Measurements from ENCODE around the gene SLC25A1. TPM values are rescaled to one million over a fixed set of nuclear protein-coding genes. Genes with fewer than 3 reads are reported as not detected.

The SLC25A1 gene
- total and polyA plus RNA-seq, 2 experiments from 2014 or later = 141 to 242 TPM

DNA sequence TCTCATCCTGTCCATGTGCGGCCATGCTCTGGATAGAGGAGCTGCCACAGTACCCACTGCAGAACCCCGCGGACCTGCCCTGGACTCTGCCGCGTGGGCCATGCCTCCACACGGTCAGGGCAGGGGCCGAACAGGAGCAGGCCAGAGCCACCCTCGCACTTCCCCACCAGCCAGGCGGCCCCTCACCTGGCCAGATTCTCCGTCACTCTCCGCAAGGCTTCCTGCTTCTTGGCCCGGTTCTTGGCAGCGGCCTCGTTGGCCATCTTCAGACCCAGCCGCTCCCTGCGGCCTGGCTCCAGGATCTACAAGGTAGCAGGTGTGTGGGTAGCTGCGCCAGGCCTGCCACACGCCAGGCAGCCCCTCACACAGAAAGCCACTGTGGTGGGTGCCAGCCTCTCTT, 43.7 kb downstream of the SLC25A1 start:
- Histone ChIP-seq H2AFZ (no peak overlapping the region), H4K20me1 (replicated peaks; ENCODE audit: insufficient read depth) (no peaks in the 10 kb centered on the region), H3K4me2 (no peak overlapping the region), H3K4me1 (ENCODE audit: insufficient read depth) (no peaks in the 10 kb centered on the region), H3K27me3 (ENCODE audit: insufficient read depth) (no peaks in the 10 kb centered on the region), H3K27ac (ENCODE audit: low read depth) (no peak overlapping the region), H3F3A (replicated peaks; ENCODE audit: low read depth) (no peaks in the 10 kb centered on the region), H3K36me3 (ENCODE audit: insufficient read depth) (no peaks in the 10 kb centered on the region), H3K9me2 (ENCODE audit: insufficient read depth) (no peaks in the 10 kb centered on the region), H3K79me2 (replicated peaks; ENCODE audit: insufficient read depth) (no peaks in the 10 kb centered on the region), H3K4me3 (no peak overlapping the region)
- no peaks in the 10 kb centered on the region for H3K9me3 Mint-ChIP-seq
- H3K4me3 Mint-ChIP-seq = no peak overlapping the region
- H3K36me3 Mint-ChIP-seq (ENCODE audit: low read depth) = peaks cover 43% of the 10 kb centered on the region
- no peak overlapping the region for H3K27ac Mint-ChIP-seq
- peaks cover 7% of the 10 kb centered on the region for H3K27me3 Mint-ChIP-seq (ENCODE audit: insufficient read depth, low read depth, poor library complexity)
- ATAC-seq = no peak
- H3K4me1 Mint-ChIP-seq = peaks cover 7% of the 10 kb centered on the region; the same call in 1 of the 3 replicates
- TF ChIP-seq EZH2phosphoT487 (IDR thresholded peaks at IDR 0.05; ENCODE audit: unreplicated experiment) = no peak
- TF ChIP-seq, protein P1, sequence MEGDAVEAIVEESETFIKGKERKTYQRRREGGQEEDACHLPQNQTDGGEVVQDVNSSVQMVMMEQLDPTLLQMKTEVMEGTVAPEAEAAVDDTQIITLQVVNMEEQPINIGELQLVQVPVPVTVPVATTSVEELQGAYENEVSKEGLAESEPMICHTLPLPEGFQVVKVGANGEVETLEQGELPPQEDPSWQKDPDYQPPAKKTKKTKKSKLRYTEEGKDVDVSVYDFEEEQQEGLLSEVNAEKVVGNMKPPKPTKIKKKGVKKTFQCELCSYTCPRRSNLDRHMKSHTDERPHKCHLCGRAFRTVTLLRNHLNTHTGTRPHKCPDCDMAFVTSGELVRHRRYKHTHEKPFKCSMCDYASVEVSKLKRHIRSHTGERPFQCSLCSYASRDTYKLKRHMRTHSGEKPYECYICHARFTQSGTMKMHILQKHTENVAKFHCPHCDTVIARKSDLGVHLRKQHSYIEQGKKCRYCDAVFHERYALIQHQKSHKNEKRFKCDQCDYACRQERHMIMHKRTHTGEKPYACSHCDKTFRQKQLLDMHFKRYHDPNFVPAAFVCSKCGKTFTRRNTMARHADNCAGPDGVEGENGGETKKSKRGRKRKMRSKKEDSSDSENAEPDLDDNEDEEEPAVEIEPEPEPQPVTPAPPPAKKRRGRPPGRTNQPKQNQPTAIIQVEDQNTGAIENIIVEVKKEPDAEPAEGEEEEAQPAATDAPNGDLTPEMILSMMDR (conservative IDR thresholded peaks at IDR 0.05; ENCODE audit: low read depth in 2 of 2) = no peak
- no peak for TF ChIP-seq JUNB (IDR thresholded peaks at IDR 0.05; ENCODE audit: unreplicated experiment)
- TF ChIP-seq, protein P2, sequence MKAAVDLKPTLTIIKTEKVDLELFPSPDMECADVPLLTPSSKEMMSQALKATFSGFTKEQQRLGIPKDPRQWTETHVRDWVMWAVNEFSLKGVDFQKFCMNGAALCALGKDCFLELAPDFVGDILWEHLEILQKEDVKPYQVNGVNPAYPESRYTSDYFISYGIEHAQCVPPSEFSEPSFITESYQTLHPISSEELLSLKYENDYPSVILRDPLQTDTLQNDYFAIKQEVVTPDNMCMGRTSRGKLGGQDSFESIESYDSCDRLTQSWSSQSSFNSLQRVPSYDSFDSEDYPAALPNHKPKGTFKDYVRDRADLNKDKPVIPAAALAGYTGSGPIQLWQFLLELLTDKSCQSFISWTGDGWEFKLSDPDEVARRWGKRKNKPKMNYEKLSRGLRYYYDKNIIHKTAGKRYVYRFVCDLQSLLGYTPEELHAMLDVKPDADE (IDR thresholded peaks at IDR 0.05) = no peak
- TF ChIP-seq ZNF331 (CRISPR knock-in tag; IDR thresholded peaks at IDR 0.05; ENCODE audit: low read depth) = no peak
- TF ChIP-seq, protein P3, sequence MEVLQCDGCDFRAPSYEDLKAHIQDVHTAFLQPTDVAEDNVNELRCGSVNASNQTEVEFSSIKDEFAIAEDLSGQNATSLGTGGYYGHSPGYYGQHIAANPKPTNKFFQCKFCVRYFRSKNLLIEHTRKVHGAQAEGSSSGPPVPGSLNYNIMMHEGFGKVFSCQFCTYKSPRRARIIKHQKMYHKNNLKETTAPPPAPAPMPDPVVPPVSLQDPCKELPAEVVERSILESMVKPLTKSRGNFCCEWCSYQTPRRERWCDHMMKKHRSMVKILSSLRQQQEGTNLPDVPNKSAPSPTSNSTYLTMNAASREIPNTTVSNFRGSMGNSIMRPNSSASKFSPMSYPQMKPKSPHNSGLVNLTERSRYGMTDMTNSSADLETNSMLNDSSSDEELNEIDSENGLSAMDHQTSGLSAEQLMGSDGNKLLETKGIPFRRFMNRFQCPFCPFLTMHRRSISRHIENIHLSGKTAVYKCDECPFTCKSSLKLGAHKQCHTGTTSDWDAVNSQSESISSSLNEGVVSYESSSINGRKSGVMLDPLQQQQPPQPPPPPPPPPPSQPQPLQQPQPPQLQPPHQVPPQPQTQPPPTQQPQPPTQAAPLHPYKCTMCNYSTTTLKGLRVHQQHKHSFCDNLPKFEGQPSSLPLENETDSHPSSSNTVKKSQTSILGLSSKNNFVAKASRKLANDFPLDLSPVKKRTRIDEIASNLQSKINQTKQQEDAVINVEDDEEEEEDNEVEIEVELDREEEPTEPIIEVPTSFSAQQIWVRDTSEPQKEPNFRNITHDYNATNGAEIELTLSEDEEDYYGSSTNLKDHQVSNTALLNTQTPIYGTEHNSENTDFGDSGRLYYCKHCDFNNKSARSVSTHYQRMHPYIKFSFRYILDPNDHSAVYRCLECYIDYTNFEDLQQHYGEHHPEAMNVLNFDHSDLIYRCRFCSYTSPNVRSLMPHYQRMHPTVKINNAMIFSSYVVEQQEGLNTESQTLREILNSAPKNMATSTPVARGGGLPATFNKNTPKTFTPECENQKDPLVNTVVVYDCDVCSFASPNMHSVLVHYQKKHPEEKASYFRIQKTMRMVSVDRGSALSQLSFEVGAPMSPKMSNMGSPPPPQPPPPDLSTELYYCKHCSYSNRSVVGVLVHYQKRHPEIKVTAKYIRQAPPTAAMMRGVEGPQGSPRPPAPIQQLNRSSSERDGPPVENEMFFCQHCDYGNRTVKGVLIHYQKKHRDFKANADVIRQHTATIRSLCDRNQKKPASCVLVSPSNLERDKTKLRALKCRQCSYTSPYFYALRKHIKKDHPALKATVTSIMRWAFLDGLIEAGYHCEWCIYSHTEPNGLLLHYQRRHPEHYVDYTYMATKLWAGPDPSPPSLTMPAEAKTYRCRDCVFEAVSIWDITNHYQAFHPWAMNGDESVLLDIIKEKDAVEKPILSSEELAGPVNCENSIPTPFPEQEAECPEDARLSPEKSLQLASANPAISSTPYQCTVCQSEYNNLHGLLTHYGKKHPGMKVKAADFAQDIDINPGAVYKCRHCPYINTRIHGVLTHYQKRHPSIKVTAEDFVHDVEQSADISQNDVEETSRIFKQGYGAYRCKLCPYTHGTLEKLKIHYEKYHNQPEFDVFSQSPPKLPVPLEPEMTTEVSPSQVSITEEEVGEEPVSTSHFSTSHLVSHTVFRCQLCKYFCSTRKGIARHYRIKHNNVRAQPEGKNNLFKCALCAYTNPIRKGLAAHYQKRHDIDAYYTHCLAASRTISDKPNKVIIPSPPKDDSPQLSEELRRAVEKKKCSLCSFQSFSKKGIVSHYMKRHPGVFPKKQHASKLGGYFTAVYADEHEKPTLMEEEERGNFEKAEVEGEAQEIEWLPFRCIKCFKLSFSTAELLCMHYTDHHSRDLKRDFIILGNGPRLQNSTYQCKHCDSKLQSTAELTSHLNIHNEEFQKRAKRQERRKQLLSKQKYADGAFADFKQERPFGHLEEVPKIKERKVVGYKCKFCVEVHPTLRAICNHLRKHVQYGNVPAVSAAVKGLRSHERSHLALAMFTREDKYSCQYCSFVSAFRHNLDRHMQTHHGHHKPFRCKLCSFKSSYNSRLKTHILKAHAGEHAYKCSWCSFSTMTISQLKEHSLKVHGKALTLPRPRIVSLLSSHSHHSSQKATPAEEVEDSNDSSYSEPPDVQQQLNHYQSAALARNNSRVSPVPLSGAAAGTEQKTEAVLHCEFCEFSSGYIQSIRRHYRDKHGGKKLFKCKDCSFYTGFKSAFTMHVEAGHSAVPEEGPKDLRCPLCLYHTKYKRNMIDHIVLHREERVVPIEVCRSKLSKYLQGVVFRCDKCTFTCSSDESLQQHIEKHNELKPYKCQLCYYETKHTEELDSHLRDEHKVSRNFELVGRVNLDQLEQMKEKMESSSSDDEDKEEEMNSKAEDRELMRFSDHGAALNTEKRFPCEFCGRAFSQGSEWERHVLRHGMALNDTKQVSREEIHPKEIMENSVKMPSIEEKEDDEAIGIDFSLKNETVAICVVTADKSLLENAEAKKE (CRISPR knock-in tag; IDR thresholded peaks at IDR 0.05) = no peak
- TF ChIP-seq, protein P4, sequence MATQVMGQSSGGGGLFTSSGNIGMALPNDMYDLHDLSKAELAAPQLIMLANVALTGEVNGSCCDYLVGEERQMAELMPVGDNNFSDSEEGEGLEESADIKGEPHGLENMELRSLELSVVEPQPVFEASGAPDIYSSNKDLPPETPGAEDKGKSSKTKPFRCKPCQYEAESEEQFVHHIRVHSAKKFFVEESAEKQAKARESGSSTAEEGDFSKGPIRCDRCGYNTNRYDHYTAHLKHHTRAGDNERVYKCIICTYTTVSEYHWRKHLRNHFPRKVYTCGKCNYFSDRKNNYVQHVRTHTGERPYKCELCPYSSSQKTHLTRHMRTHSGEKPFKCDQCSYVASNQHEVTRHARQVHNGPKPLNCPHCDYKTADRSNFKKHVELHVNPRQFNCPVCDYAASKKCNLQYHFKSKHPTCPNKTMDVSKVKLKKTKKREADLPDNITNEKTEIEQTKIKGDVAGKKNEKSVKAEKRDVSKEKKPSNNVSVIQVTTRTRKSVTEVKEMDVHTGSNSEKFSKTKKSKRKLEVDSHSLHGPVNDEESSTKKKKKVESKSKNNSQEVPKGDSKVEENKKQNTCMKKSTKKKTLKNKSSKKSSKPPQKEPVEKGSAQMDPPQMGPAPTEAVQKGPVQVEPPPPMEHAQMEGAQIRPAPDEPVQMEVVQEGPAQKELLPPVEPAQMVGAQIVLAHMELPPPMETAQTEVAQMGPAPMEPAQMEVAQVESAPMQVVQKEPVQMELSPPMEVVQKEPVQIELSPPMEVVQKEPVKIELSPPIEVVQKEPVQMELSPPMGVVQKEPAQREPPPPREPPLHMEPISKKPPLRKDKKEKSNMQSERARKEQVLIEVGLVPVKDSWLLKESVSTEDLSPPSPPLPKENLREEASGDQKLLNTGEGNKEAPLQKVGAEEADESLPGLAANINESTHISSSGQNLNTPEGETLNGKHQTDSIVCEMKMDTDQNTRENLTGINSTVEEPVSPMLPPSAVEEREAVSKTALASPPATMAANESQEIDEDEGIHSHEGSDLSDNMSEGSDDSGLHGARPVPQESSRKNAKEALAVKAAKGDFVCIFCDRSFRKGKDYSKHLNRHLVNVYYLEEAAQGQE (IDR thresholded peaks at IDR 0.05; ENCODE audit: unreplicated experiment) = no peak
- TF ChIP-seq NANOG (IDR thresholded peaks at IDR 0.05; ENCODE audit: borderline replicate concordance) = no peak
- no peak for TF ChIP-seq STAT1 (IDR thresholded peaks at IDR 0.05; ENCODE audit: unreplicated experiment)
- no peak for TF ChIP-seq ZNF114 (CRISPR knock-in tag; IDR thresholded peaks at IDR 0.05)
- TF ChIP-seq CREB1 (CRISPR knock-in tag; IDR thresholded peaks at IDR 0.05; ENCODE audit: low read depth) = no peak
- TF ChIP-seq POLR2AphosphoS5 (IDR thresholded peaks at IDR 0.05; ENCODE audit: low read depth) = no peak
- TF ChIP-seq EZH2 (IDR thresholded peaks at IDR 0.05; ENCODE audit: low read depth, unreplicated experiment) = no peak
- DNase-seq (ENCODE audit: low spot score) = no peak

Data from GM23338 (cell line).